Fibroblast of skin of left quadriceps (primary cell): ENCODE measurements around the gene ALOX15.
"Not testable (repeated sequence)": the region's sequence is repeated elsewhere in the genome, so short reads cannot be mapped to it uniquely, and the experiment has no call there.

Source experiments
- DNase-seq, 2 experiments: peaks; one replicate each; pipeline ENCODE4 v3.0.0-alpha.2; 2013; ENCODE audit warnings: low read depth in 2 of 2

ALOX15 gene

DNA sequence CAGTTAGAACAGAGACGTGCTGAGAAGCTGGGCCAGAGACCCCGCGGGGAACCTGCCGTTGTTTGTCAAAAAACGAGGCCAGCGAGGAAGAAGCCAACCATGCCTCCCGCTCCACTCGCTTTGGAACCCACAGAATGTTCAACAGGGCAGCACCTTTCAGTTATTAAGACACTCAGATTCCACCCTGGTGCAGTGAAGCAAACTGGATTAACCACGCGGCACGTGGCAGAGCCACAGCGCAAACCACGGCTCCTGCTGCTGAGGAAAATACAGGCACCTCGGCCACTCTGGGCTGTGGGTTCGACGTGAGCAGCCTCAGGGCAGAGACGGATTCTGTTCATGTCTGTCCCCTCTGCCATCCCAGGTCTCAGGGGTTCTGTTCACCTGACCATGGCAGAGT, 24.4 kb downstream of the ALOX15 start:
- no peak for DNase-seq

DNA sequence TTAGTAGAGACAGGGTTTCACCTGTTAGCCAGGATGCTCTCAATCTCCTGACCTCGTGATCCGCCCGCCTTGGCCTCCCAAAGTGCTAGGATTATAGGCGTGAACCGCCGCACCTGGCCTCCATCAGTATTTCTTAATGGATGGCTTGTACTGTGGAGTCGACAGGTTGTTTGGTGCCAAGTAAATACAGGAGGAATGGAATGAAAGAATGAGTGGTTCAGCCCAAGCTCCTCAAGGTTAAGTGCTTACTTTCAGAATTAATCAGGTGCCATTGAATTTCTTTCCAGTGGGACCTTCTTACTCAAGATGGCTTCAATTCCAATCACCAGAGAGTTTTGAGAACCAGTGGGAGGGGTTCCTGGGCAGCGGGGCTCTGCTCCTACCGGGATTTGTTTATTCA, 25.0 kb downstream of the ALOX15 start:
- DNase-seq: no peak

GRCh38 chr17:4610656-4611055, 30.8 kb downstream of the ALOX15 start:
- no peak for DNase-seq

DNA sequence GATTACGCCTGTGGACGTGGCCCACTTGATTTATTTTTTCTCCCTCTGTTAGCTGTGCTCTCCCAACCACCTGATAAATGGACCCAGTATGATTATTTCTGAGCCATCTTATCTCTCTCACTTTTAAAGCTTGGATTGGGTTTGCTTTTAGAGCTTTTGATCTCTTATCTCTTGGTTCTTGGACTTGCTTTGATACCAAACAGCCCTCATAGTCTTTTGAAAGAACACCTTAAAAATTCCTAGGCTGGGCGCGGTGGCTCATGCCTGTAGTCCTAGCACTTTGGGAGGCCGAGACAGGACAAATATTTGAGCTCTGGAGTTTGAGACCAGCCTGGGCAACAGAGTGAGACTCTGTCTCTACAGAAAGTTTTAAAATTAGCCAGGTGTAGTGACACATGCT, 31.3 kb downstream of the ALOX15 start:
- no peak for DNase-seq

- no peak for DNase-seq
Observed at GRCh38 chr17:4609761-4610160, 31.7 kb downstream of the ALOX15 start.

DNA sequence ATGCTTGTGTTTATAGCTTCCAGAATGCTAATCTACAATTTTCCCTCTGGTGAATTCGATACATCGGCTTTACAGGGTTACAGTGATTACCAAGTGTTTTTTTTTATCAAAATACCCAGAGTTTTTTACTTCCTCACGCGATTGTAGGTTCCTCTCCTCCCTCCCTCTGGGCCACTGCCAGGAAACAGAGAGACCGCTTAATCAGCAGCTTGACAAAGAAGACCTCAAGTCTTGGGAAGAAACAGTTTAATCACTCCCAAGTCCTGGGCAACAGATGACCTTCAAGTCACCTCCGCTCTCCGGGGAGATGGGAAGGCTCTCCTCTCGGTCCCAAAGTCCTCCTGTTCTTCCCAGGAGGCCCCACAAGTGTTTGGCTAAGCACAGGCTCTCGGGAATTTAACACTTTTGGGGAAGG, 33.7 kb downstream of the ALOX15 start:
- peak; percentile 30 to 31 for DNase-seq

DNA sequence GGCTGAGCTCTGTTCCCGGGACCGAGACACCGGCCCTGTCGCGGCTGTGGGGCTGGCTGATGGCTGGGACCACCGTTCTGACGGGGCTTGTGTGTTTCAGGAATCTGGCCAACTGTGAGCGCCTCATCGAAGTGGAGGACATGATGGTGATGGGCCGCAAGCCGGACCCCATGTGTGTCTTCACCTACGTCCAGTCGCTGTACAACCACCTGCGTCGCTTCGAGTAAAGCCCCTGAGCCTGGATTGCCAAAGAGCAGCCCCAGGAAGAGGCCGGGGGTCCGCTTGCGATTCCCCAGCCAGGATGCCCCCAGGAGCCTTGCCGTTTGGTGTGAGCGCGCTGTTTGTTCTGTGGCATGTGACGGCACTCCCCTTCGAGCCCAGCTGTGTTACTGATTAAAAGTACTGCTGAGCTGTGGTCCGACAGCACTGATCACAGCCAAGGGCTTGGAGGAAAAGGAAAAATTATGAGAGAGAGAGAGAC, 34.2 kb downstream of the ALOX15 start:
- no peak for DNase-seq

- no peak for DNase-seq
Observed at GRCh38 chr17:4605826-4606225, 35.7 kb downstream of the ALOX15 start.

DNA sequence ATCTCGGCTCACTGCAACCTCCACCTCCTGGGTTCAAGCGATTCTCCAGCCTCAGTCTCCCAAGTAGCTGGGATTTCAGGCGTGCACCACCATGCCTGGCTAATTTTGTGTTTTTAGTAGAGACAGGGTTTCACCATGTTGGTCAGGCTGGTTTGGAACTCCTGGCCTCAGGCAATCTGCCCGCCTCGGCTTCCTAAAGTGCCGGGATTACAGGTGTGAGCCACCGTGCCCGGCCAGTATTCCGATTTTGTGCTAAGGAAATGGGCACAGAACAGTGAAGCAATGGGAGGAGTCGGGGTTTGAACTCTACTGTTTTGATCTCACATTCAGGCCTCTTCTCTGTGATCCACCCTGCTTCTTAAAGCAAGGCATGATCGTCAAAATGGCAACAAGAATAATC, 36.7 kb downstream of the ALOX15 start:
- not testable (repeated sequence) for DNase-seq

GRCh38 chr17:4604111-4604644, 37.3 kb downstream of the ALOX15 start:
- DNase-seq: peak; percentile 51 to 54

- DNase-seq: no peak
Observed at GRCh38 chr17:4602041-4602440, 39.4 kb downstream of the ALOX15 start.

DNA sequence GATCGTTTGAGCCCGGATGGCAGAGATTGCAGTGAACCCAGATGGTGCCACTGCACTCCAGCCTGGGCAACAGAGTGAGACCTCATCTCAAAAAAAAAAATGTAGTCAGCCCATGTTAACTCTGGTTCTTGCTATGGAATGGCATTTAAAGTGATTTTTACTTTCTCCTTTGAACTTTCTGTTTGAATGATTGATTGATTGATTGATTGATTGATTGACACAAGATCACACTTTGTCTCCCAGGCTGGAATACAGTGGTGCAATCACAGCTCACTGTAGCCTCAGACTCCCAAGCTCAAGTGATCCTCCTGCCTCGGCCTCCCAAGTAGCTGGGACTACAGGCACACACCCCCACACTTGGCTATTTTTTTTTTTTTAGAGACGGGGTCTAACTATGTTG, 40.2 kb downstream of the ALOX15 start:
- DNase-seq: no peak

DNA sequence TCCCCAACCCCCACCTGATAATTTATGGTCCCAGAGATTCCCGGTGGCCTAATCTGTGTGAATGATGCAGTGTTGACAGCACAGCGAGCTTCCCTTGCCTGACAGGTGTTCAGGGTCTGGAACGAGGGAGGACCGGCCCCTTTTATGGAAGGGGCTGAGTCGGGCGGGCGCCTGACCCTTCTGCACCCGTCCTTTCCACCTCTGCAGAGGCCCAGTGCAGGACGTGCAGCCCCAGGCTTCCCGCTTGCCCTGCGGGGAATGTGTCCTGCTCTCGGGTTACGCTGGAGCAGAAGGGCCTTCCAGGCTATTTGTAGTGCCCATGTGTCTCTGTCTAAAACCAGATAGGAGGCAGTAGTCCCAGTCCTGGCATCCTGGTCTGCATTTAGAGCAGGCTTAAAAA, 40.9 kb downstream of the ALOX15 start:
- no peak for DNase-seq

GRCh38 chr17:4599505-4600281, 41.8 kb downstream of the ALOX15 start:
- DNase-seq: peak; percentile 52 to 61

GRCh38 chr17:4598776-4599504, 42.5 kb downstream of the ALOX15 start:
- DNase-seq: peak; percentile 7 to 8

GRCh38 chr17:4597975-4598374, 43.5 kb downstream of the ALOX15 start:
- no peak for DNase-seq

GRCh38 chr17:4596636-4597380, 44.7 kb downstream of the ALOX15 start:
- no peak for DNase-seq

DNA sequence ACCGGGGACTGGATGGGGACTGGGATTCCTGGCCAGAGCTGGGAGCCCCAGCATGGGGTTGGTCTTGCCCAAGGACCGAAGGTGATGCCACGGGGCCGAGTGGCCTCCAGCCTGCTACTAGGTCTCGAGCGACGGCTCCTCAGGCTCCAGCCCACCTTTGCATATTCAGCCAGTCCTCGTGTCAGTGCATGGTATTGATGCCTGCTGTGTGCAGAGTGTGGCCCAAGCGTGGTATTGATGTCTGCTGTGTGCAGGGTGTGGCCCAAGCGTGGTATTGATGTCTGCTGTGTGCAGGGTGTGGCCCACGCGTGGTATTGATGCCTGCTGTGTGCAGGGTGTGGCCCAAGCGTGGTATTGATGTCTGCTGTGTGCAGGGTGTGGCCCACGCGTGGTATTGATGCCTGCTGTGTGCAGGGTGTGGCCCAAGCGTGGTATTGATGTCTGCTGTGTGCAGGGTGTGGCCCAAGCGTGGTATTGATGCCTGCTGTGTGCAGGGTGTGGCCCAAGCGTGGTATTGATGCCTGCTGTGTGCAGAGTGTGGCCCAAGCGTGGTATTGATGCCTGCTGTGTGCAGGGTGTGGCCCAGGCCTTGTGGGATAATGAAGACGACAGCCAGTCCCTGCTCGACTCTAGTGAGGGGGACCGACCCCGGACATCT, 45.7 kb downstream of the ALOX15 start:
- DNase-seq: not testable (repeated sequence)

DNA sequence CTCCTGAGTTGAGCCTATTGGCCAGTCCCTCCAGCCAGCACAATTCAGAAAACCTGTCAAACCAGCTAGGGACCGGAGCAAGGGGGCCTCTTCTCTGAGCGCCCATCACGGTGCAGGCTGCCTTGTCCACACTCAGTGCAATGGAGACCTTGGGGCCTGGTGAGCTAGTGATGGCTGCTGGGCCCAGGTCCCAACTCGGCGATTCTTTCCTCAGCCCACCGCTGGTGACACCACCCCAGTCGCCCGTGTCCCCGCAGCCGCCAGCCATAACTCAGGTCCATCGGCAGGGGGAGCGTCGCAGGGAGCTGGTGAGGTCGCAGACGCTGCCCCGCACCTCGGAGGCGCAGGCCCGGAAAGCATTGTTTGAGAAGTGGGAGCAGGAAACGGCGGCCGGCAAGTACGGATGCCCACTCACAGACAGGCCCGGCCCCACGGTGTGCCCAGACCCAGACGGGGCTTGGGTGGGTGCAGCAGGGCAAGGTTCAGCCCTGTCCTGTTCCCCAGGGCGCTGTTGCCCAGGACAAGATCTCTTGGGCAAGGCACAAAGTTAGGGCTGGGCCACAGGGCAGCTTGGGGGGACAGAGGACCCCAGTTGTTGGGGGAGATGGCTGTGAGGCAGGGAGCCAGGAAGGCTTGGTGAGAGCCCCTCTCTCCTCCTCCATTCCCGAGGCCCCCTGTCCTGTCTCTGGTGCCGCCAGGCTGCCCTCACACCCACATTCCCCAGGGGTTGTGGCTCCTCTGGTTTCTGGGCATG, 46.4 kb downstream of the ALOX15 start:
- DNase-seq: no peak

DNA sequence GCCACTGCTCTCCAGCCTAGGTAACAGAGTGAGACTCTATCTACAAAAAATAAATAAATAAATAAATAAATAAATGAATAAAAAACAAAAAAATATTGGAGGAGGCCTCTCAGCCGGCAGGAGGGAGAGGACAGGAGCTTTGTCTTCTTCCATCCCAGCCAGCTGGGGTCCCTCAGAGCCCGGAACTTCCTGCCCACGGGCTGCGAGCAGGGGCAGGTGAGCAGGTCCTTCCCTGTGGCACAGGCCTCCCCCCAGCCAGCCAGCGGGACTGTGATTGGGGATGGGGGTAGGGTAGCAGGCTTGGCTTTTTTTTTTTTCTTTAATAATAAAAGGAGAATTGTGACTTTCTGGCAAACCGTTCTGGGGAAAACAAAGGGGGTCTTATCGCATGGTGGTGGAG, 47.1 kb downstream of the ALOX15 start:
- no peak for DNase-seq

GRCh38 chr17:4593021-4593421, 48.5 kb downstream of the ALOX15 start:
- no peak for DNase-seq
